GM21825 (cell line): ENCODE measurements around the gene KCNC4.

ENCODE experiments used
- ATAC-seq: cut with Tn5 transposase; IDR thresholded peaks from one replicate; pipeline ENCODE4 v1.9.1; 2021; ENCODE audit warnings: mild to moderate bottlenecking, moderate library complexity; ENCODE audit not compliant: unreplicated experiment

KCNC4 gene

DNA sequence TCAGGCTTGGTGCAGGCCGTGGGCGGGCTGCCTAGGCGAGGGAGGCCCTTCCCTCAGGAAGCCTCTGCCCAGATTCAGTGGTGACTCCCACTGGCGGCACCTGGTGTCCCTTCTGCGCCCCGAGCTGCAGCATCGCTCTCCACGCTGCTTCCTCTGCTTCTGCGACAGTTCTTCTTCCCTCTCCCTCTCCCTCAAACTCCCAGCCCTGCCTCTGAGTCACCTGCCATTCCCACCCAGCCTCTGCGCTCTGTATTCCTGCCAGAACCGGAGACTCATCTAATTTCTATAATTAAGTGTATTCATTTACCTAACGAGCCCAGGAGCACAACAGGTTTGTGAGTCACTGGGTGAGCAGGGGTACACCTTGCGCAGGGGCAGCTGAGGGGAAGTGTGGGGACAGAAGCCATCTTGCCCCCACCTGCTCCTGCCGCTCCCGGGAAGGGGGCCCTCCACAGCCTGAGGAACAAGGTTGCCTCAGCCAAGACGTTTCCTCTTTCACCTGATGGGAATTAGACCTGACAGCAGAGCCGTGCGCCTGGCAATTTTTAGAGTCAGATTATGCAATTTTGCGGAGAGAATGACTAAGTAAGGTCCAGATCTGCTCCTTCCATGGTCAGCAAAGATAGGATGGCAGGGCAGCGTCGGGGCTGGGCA lies 19.4 kb downstream of the KCNC4 start:
- ATAC-seq: no peak

DNA sequence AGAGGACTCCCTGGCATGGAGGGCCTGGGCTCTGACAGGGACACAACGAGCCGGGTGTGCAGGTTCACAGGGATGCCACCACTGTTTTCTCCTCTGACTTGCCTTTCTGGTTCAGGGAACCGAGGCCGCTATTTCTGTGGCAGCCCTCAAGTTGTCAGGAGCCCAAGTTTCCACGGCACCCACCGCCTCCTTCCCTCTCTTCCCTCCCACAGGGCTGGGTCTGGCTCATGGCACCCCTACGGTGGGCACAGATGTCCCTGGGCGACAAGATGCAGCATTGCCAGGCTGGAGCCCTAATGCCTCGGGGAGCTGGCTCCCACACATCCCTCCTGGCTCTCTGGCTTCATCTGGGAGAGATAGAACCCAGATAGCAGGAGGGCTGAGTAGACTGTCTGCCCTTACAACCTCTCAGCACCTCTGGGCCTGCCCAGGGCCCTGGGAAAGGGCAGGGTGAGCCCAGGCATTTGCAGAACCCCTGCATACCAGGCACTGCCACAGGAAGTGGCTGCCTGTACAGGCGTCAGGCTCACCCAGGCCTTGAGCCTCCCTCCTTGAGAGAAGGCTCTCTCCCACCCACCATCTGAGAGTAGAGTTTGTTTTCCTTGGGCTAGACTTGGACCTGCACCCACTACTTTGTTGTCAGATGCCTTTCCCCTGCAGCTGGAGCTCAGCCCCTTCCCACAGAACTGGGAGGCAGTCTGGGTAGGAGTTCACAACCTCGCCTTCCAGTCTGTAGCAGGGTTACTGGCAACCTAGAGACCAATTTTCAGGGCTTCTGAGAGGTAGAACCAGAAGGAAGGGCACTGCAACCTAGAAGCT lies 20.5 kb downstream of the KCNC4 start:
- no peak for ATAC-seq

DNA sequence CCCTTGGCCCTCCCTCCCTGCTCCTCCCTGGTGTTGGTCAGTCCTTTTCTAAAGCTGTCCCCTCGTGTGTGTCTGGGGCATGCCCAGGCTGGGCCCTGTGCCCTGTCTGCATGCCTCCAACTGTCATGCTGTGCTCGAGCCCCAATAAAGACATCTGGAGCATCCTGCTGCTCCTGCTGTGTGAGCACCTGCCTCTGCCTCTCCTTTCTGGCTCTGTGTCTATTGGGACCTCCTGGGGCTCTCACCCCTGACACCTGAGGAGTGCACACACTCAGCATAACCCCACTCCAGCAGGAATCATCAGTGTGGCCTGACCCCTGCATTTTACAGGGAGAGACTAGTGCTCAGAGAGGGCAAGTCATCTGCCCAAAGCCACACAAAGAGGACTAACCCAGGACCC lies 23.7 kb downstream of the KCNC4 start:
- no peak for ATAC-seq

DNA sequence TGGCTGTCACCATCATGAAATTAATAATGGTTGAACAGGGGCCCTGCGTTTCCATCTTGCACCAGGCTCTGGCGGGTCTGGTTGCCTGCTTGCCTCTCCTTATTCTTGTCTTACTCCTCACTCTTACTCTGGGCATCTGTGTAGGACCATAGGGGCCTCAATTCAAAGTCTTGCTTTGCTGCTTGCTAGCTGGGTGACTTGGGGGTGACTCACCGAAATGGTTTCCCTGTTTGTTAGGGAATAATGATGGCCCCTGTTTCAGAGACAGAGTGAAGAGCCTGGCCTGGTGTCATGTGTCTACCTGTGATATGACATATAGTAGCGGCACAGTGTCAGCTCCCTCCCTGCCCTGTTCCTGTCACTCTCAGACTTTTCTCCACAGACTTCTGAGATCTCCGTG lies 24.6 kb downstream of the KCNC4 start:
- ATAC-seq: no peak

DNA sequence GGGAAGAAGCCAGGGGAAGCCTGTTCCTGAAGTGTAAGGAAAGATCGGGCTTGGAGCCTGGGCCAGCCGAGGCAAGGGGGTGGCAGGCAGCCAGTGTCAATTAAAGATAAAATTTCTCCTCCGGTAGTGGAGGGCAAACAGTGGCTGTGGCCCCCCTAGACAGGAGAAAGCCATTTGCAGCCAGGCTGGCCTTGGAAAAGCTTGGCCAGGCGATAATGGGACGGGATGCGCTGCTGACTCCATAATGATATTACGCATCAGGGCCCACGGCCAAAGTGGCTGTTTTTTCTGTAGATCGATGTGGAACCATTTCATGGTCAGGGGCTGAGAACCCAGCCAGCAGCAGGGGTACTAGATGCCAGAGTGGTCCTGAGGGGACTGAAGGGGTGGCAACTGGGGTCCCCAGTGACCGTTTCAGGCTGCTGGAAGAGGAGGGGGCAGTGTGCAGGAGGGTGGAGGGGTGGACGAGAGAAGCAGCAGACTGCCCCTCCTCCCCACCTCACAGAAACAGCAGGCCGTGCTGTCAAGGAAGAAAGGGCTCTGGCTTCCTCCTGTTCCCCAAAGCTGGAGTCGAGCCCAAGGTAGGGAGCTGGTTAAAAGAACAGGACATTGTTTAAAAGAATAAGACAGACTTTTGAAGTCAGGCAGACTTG lies 25.2 kb downstream of the KCNC4 start:
- ATAC-seq: no peak

DNA sequence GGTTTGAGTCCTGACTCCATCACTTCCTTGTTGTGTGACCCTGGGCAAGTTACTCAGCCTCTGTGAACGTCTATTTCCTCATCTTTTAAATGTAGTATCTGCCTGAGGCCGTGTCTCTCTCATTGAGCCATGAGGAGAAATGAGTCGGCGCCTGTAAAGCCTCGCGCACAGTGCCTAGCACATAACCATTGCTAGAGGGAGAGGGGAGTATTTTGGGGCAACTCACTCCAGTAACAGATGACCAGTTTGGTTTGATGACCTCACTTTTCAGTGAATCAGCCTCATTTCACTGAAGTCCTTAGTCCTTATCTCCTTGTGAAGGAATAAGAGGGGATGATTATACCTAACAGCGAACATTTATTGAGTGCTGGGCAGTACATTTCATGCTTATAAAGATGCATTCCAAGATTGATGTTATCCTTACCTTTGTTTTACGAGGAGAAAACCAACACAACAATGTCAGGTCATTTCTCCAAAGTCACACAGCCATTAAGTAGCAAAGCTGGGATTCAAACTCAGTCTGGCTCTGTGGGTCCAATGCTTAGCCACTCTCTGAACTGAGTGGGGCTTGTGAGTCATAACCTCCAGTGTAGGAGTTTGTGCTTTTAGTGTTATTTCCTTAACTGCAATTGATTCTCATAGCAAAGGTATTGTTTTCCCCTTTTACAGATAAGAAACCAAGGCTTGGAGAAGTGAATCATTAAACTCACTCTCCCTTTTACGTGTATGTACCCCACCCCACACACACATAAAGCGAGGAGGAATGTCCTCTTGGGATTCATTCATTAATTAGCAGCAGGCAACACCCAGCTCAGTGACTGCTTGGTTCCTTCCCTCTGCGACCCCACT lies 25.9 kb downstream of the KCNC4 start:
- no peak for ATAC-seq

DNA sequence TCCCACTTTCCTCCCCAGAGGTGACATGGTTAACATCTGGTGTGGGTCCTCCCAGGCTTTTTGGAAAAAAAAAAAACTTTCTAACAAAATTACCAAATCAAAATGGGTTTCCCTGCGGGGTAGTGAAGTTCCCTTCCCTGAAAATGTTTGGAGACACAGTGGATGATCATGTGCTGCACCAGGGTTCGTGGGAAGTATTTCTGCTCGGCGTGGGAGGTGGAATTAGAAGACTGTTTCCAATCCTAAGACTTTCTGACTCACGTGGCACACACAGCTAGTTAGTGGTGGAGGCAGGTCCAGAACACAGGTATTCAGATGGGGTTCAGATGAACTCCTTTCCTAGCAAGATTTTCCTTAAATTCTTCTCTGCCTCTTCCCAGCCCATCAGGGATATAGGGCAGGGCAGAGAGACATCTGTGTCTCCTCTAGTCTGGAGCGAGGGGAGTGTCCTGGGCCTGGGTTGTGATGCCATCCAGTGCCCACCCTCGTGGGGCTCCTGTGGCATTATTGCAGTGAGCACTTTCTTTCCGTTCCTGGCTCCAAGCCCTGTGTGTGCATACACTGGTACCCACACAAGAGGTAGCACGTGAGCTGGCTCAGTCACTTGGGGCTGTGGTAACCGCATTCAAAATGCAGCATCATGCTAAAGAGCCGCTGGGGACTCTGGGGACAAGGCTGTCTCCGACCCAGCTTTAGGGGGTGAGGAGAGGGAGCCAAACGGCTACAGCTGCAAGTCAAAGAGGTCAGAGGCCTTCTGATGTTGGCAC lies 27.5 kb downstream of the KCNC4 start:
- ATAC-seq: no peak

DNA sequence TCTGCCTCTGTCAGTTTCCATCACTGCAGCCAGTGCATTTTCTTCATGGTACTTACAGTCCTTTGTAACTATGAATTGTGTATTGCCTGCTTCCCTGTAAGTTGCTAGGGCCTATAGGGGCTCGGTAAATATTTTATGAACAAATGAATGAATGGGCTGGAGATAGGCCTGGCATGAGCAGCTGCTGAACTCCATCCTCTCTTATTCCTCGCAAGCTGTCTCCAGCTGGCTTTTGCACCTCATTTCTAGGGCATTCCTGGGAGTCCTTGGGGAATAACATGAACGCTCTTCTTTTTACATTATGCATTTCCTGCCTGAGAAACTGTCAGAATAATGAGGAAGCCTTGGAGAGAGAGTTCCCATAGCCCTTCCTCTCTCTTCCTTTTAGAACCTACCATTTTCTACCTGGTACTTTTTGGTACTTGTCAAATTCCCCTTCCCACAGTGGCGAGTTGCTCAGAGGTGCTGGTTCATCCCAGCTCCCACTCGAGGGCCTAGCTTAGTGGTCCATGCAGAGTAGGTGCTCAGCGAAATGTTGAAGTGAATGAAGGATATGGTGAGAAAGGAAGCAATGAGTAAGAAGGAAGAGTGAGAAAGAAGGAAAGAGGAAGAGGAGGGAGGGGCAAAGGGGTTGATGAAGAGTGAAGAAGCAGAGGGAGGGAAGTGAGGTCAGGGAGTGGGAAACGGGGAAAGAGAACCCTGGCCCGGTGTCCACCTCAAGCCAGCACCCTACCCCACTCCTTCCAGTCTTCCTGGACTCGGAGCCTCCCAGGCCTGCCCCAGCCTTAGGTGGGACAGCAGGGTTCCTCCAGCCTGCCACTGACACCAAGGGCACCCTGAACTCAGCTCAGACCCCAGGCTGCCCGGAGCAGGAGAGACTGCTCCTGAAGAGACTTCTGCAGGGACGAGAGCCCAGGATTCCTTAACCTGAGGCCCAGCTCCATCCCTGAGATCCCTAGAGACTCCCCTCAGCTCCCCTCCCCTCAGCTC lies 29.6 kb downstream of the KCNC4 start:
- no peak for ATAC-seq

DNA sequence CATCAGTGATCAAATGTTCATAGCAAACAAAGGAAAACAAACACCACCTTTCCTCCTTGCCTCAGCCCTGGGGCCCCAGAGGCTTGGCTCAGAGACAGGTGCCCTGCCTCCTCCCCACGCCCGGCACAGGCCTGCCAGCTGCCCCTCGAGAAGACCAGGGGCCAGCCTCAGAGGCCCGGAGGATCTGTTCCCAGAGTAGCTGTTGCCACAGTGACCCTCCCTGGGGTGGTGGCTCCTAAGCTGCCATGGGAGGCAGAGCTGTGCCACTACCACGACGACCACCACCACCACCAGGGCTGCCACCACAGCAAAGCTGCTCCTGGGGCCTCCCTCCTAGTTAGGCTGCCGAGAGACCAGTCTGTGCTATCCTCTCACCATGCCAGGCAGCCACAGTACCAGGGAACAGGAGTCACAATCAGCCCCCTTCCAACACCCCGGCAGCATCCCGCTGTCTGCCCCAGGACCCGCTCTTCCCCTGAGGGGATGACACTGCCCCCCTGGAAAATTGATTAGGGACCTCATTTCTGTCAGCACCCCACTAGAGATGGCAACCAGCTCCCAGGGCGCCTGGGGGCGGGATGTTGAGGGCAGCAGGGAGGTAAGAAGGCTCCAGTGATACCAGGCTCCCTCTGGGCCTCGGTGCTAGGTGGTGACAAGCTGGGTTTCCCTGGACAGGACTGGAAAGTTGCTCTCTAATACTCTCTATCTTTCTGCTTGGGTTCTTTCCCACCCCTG lies 30.5 kb downstream of the KCNC4 start:
- ATAC-seq: no peak

DNA sequence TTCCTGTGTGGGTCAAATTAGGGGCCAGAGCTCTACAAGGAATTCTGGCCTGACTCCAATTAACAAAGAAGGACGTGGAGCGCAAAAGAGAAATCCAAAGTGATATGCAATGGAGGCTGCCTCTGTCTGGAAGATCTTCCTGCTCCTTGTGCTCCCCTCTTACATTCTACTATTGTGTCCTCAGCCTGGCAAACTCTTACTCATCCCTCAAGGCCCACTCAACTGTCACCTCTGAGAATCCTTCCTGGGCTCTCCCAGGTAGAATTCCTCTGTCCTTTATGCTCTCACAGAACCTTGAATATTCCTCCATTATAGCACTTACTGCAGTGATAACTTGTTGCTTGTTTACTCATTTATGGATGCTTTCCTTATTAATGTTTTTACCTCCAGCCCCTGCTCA lies 31.4 kb downstream of the KCNC4 start:
- ATAC-seq: no peak

DNA sequence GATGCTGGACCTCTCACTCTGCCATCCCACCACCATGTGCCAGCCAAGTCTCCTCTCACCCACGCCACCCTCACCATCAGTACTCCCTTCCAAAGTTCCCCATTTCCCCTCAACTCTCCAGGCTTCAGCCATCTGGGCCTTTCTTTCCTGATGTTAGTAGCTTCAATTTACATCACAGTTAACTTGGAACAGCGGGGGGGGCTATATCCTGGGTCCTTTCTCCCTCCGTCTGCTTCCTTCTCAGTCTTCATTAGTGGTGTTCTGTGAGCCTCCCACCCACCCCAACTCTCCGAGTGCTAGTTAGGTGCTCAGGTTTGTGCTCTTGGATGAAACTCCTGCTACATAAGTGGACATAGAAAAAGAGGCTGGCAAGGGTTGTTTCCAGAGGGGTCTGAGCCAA lies 31.9 kb downstream of the KCNC4 start:
- ATAC-seq: no peak

DNA sequence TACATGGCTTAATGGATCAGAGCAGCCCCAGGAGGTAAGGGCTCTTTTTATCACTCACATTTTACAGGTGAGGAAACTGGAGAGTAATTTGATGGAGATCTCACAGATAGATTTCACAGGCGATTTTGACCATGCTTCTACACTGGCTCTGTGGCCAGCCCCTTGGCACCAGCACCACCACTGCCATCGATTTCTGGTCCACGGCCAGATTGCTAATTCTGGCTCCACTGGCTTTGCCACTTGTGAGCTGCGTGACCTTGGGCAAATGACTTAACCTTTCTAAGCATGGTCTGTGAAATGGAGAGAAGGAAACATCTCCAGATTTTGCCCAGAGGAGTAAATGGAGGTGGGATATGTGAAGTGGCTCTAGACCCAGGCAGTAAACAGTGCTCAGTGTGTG lies 32.6 kb downstream of the KCNC4 start:
- ATAC-seq: no peak

DNA sequence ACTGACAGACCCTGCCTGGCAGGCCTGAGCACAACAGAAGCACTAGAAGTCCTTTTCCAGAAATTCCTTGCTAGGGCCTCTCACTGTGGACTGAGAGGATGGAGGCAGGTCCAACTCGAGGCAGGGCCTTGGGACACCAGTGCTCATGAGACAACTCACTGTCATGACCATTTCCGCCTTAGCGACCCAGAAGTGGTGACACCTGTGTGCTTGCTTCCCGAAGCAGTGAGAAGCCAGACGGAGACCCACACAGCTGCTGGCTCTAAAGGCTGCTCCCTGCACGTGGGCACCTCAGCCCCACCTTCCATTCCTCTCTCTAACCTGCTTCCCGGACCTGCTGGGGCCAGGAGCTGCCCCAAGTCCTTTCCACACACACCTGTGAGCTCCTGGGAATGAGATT lies 33.0 kb downstream of the KCNC4 start:
- ATAC-seq: no peak

DNA sequence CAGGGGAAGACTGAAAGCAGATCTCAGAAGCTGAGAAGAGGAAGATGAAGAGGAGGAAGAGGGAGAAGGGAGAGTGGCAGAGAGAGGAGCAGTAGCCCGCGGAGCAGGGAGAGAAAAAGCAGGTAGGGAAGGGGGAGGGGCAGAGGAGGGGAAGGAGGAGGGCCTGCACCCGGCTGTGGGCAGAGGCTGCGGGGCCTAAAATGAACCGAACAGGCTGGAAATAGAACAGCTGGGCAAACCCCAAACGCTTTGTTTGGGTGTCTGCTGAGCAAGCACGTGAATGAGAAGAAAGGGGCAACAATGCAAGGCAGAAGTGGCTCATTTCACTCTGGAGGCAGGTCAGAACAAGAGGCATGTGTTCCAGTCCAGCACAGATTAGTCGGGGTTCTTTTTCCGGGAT lies 33.5 kb downstream of the KCNC4 start:
- ATAC-seq: peak; percentile 60

DNA sequence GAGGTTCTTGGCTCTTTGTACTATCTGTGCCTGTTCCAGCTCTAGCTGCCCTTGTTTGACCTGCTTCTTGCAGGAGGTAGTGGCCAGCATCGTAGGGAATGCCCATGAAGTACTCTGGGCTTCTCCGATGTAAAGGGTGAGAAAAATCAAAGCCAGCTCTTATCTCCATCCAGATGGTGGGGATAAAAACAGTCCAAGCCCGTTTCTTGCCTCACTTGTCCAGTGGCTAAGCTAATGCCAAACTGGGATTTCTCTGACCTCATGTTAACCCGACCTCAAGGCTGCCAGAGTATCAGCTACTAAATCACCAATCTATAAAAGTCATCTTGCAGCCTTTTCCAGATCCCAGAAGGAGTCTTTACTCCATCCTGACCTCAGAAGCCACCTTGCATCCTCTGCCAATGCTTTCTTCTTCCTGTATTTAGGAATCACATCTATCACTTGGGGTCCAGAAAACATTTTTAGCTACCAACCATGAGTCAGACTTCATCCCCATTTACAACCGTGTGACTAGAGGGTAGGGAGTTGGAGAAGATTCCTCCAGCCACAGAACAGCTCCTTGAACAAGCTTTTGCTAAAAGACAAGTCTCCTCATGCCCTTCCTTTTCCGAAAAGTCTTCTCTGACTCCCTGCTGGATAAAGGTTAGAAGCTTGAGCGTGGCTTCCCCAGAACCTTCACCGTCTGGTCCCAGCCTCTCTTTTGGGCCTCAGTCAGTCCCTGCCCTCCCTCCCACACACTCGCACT lies 35.9 kb downstream of the KCNC4 start:
- ATAC-seq: no peak

DNA sequence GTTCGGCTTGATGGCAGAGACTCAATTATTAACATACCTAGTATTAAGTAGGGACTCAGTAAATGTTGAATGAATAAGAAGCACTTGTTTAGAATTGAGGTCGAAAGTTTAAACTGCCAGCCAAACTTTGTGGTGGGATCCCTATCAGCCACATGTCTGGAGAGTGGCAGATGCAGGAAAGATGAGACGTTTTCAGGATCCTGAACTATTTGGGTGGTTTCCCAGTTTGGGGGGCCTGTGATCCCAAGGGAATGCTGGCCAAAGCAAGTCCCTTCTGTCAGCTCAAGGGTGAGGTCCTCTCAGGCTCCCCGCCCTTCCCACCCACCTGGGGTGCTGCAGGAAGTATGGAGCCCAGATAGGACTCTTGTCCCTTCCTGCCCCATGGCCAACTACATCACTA lies 38.6 kb downstream of the KCNC4 start:
- ATAC-seq: no peak

DNA sequence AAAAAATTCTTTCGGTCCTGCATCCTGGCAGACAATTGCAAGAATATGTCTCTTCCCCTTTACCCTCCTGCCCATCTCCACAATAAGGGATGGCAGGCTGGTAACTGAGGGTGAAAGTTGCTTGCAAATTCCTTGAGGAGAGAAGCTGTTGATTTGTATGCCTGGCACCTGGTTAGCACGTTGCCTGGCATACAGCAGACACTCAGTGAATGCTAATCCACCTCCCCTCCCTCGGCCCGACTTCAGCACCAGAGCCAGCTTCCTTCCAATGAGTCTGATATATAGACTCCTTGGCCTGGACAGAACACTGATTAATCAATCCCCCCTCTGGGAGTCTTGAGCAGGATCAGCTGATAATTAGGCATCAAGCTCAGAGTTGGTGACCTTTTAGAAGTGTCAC lies 39.1 kb downstream of the KCNC4 start:
- ATAC-seq: no peak

DNA sequence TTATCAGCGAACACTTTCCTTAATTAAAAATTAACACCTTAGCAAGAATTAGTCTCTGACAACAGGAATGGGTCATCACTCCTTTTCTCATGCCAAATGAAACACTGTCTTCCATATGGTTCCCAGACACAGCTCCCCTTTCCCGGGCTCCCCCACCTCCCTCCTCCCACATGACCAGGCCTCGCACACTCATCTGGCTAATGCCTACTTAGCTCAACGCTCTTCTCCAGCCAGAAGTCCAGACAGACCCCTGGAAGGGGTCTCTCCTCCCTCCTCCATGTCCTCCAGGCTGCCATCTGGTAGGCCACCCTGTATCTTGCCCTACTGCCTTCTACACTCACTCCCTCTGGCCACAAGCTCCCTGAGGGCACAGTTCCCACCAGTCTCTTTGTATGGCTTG lies 39.9 kb downstream of the KCNC4 start:
- ATAC-seq: no peak
